ENCODE results near the gene CLDN15. TPM values are rescaled to one million over a fixed set of nuclear protein-coding genes. Genes with fewer than 3 reads are reported as not detected.
A peak's percentile ranks its signal among the peaks of the same experiment; 100 is the strongest.

CLDN15 gene
- total RNA-seq, 1 experiment from 2014 or later, result 14.7 TPM

GRCh38 chr7:101218236-101219125 is 19.1 kb downstream of the CLDN15 start:
- BruUV-seq (replicated peaks), result TSS peak; percentile 83
- Histone ChIP-seq H3K4me1 (ENCODE audit: insufficient read depth, low read length, poor library complexity, severe bottlenecking) (peaks cover 25% of the 10 kb centered on the region), H3K27me3 (replicated peaks; ENCODE audit: insufficient read depth, low read depth, low read length, poor library complexity) (no peaks in the 10 kb centered on the region), H3K9me3 (ENCODE audit: low read depth, low read length, poor library complexity, severe bottlenecking) (no peaks in the 10 kb centered on the region), H3K36me3 (ENCODE audit: insufficient read depth, low read length, poor library complexity, severe bottlenecking) (peaks cover 5% of the 10 kb centered on the region), H3K4me3 (ENCODE audit: low read depth, low read length, poor library complexity, severe bottlenecking) (peak overlapping the region; percentile 68), H3K27ac (ENCODE audit: low read depth, low read length, poor library complexity, severe bottlenecking) (peak overlapping the region; percentile 58)
- POLR2A ChIA-PET (ENCODE audit: low non-redundant PET), result no interaction called here
- CTCF ChIA-PET, result interaction anchor here (0.7 to 1.4 kb wide), 5 partner anchors 26 to 75 kb away, joined by 4 to 7 read pairs (median 5); no protein-coding TSS in a partner anchor
- no peak for DNase-seq (ENCODE audit: low spot score)
- TF ChIP-seq EZH2 (IDR thresholded peaks at IDR 0.05; ENCODE audit: borderline replicate concordance, low read depth, low read length, poor library complexity, severe bottlenecking) (no peak), CTCF (conservative IDR thresholded peaks at IDR 0.05; ENCODE audit: low read depth, low read length) (no peak)
- intact Hi-C loops (cut with micrococcal nuclease; ENCODE audit: unreplicated experiment), result loop anchor here (2.0 kb wide), 1 partner anchor 26 kb away; the partner anchor contains the start of gene FIS1

GRCh38 chr7:101217388-101218235 is 20.0 kb downstream of the CLDN15 start, which contains the start of the genes PLOD3 and ZNHIT1:
Gene PLOD3 (minus strand): TSS chr7:101217581. CDS start chr7:101217274, 307 bp downstream.
Gene ZNHIT1 (plus strand): TSS chr7:101218165. CDS start chr7:101218196, 31 bp downstream.
- CTCF ChIA-PET, result interaction anchor here (0.5 to 1.4 kb wide), 5 partner anchors 17 to 74 kb away, joined by 3 to 7 read pairs (median 4); no protein-coding TSS in a partner anchor
- no peaks in the 10 kb centered on the region for H3K9me3 ChIP-seq (ENCODE audit: low read depth, low read length, poor library complexity, severe bottlenecking)
- H3K4me1 ChIP-seq (ENCODE audit: insufficient read depth, low read length, poor library complexity, severe bottlenecking), result peaks cover 25% of the 10 kb centered on the region
- intact Hi-C loops (cut with micrococcal nuclease; ENCODE audit: unreplicated experiment), result loop anchor here (2.0 kb wide), 1 partner anchor 27 kb away; the partner anchor contains the start of gene FIS1
- DNase-seq (ENCODE audit: low spot score), result peak; percentile 99
- H3K27ac ChIP-seq (ENCODE audit: low read depth, low read length, poor library complexity, severe bottlenecking), result peak within 1 kb of the TSS; percentile 78
- peaks cover 4% of the 10 kb centered on the region for H3K36me3 ChIP-seq (ENCODE audit: insufficient read depth, low read length, poor library complexity, severe bottlenecking)
- no peaks in the 10 kb centered on the region for H3K27me3 ChIP-seq (replicated peaks; ENCODE audit: insufficient read depth, low read depth, low read length, poor library complexity)
- BruUV-seq (replicated peaks), result no TSS peak
- H3K4me3 ChIP-seq (ENCODE audit: low read depth, low read length, poor library complexity, severe bottlenecking), result peak within 1 kb of the TSS; percentile 68
- POLR2A ChIA-PET (ENCODE audit: low non-redundant PET), result no interaction called here
- TF ChIP-seq EZH2 (IDR thresholded peaks at IDR 0.05; ENCODE audit: borderline replicate concordance, low read depth, low read length, poor library complexity, severe bottlenecking) (no peak), CTCF (conservative IDR thresholded peaks at IDR 0.05; ENCODE audit: low read depth, low read length) (no peak)

GRCh38 chr7:101216860-101217387 is 20.7 kb downstream of the CLDN15 start:
- no peaks in the 10 kb centered on the region for H3K9me3 ChIP-seq (ENCODE audit: low read depth, low read length, poor library complexity, severe bottlenecking)
- BruUV-seq (replicated peaks), result no TSS peak
- H3K4me1 ChIP-seq (ENCODE audit: insufficient read depth, low read length, poor library complexity, severe bottlenecking), result peaks cover 25% of the 10 kb centered on the region
- H3K27ac ChIP-seq (ENCODE audit: low read depth, low read length, poor library complexity, severe bottlenecking), result peak overlapping the region; percentile 78
- ChIA-PET POLR2A (ENCODE audit: low non-redundant PET) (no interaction called here), CTCF (interaction anchor here (0.7 to 1.4 kb wide), 4 partner anchors 18 to 73 kb away, joined by 3 to 7 read pairs (median 4); no protein-coding TSS in a partner anchor)
- DNase-seq (ENCODE audit: low spot score), result no peak
- intact Hi-C loops (cut with micrococcal nuclease; ENCODE audit: unreplicated experiment), result no loop called here
- H3K36me3 ChIP-seq (ENCODE audit: insufficient read depth, low read length, poor library complexity, severe bottlenecking), result peaks cover 4% of the 10 kb centered on the region
- TF ChIP-seq EZH2 (IDR thresholded peaks at IDR 0.05; ENCODE audit: borderline replicate concordance, low read depth, low read length, poor library complexity, severe bottlenecking) (no peak), CTCF (conservative IDR thresholded peaks at IDR 0.05; ENCODE audit: low read depth, low read length) (0 out of 2 replicates have a peak, but pooled peaks have one; percentile 18)
- H3K27me3 ChIP-seq (replicated peaks; ENCODE audit: insufficient read depth, low read depth, low read length, poor library complexity), result no peaks in the 10 kb centered on the region
- peak overlapping the region; percentile 68 for H3K4me3 ChIP-seq (ENCODE audit: low read depth, low read length, poor library complexity, severe bottlenecking)

Measured in A673 (cell line).